Keratinocyte (primary cell): ENCODE measurements around the gene PPT2.

ENCODE experiments used
- CTCF ChIP-seq, 3 experiments: IDR thresholded peaks in 1 of 3; conservative IDR thresholded peaks in 1 of 3; optimal IDR thresholded peaks in 1 of 3; 2 replicates in 2 of 3; 3 replicates in 1 of 3; pipeline versions ENCODE3 to v1.5.1; 2011; ENCODE audit warnings: low read length in 3 of 3, mild to moderate bottlenecking in 3 of 3, moderate library complexity in 2 of 3, control low read depth in 1 of 3, inconsistent platforms in 1 of 3; ENCODE audit not compliant: insufficient read depth in 2 of 3; ENCODE audit errors: extremely low read depth in 1 of 3
- EZH2 ChIP-seq: IDR thresholded peaks from one replicate; pipeline ENCODE4 v1.6.1; 2012; ENCODE audit warnings: inconsistent platforms, mild to moderate bottlenecking, low read length, moderate library complexity

DNA sequence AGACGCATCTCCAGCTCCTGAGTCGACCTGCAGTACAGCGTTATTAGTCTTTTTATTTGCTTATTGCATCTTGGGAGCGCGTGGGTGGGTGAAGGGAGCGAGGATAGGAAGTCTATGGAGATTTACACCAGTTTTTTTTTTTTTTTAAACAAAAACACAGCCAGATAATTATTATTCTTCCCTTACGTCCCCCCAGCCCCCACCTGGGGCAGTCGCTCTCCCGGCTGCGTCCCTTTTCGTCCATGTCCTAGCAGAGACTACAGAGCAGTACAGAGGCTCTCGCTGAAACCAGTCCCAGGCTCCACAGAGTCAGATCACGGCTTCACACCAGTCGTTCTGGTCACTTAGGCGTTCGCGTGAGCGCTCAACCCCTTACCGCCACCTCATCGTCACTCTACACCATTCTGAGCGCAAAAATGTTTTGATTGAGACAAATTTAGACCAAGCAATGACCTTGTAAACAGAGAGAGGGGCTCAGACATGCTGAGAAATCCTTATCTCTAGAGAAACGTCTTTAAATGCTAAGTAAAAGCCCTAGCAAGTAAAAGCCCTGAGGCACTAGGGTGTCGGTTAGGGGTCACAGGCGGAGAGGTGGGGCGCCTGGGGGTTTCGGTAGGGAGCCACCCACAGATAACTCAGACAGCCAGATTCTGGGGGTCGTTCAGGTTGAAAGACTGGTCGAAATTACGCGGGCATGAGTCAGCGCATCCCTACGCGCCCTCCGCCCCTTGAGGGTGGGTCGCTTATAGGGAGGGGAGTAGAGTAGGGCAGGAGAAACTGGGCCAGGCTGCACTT lies 975 bp upstream of the PPT2 start:
- TF ChIP-seq CTCF (optimal IDR thresholded peaks at IDR 0.05 in 1 of 3, IDR thresholded peaks at IDR 0.05 in 1 of 3, conservative IDR thresholded peaks at IDR 0.05 in 1 of 3; ENCODE audit: extremely low read depth in 1 of 3, insufficient read depth in 2 of 3, low read length in 3 of 3): no peak
- no peak for TF ChIP-seq EZH2
